Measurements from ENCODE around the gene BCL7A.

Gene BCL7A

DNA sequence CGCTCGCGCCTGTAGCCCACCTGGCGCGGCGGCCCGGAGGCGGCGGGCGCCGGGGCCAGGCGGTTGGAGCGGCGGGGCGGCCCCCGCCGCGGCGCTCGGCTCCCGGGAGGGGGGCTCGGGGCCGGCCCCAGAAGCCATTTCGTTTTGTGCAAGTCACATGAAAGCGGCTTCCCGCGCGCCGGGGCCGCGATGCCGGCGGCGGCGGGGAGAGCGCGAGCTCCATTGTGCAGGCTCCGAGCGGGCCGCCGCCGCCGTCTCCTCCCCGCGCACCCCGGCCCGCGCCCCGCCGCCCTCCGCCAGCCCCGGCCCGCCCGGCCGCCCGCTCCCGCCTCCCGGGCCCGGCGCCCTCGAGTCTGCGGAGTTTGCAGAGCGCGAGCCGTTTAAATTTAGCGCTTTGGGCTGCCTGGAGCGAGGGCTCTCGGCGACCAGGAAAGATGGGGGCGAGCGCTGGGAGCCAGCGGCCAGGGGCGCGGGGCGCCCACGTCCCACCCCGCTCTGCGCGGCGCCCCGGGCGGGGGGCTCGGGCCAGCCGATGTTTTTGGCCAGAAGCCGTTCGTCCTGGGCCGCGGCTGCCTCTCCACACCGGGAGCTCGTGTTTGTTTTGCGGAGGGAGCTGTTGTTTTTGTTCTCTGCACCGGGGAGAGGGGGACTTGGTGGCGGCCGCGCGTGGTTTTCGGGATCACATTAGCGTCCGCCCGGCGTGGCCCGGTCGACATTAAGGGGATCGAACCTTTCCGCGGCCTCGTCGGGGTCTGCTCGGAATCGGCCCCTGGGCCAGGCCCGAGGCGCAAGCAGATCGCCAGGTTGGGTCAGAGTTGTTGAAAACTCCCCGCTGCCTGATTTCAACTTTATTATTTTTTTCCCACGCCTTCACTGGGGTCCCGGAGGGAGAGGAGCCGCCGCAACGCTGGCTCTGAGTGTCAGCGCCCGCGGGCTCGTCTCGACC, 982 bp downstream of the BCL7A start:
- TF ChIP-seq POLR2AphosphoS5 (IDR thresholded peaks at IDR 0.05; ENCODE audit: low read depth, low read length) (no peak), SIN3A (IDR thresholded peaks at IDR 0.05; ENCODE audit: borderline replicate concordance, insufficient read depth, low read length) (no peak), FOXP2 (optimal IDR thresholded peaks at IDR 0.05; ENCODE audit: borderline replicate concordance, extremely low read depth, extremely low read length, insufficient read depth) (no peak), TAF1 (IDR thresholded peaks at IDR 0.05; ENCODE audit: borderline replicate concordance, insufficient read depth, low read length) (no peak)
- TF ChIP-seq, protein P1, sequence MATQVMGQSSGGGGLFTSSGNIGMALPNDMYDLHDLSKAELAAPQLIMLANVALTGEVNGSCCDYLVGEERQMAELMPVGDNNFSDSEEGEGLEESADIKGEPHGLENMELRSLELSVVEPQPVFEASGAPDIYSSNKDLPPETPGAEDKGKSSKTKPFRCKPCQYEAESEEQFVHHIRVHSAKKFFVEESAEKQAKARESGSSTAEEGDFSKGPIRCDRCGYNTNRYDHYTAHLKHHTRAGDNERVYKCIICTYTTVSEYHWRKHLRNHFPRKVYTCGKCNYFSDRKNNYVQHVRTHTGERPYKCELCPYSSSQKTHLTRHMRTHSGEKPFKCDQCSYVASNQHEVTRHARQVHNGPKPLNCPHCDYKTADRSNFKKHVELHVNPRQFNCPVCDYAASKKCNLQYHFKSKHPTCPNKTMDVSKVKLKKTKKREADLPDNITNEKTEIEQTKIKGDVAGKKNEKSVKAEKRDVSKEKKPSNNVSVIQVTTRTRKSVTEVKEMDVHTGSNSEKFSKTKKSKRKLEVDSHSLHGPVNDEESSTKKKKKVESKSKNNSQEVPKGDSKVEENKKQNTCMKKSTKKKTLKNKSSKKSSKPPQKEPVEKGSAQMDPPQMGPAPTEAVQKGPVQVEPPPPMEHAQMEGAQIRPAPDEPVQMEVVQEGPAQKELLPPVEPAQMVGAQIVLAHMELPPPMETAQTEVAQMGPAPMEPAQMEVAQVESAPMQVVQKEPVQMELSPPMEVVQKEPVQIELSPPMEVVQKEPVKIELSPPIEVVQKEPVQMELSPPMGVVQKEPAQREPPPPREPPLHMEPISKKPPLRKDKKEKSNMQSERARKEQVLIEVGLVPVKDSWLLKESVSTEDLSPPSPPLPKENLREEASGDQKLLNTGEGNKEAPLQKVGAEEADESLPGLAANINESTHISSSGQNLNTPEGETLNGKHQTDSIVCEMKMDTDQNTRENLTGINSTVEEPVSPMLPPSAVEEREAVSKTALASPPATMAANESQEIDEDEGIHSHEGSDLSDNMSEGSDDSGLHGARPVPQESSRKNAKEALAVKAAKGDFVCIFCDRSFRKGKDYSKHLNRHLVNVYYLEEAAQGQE (IDR thresholded peaks at IDR 0.05; ENCODE audit: insufficient read depth in 1 of 2, low read depth in 2 of 2, low read length in 2 of 2): no peak

DNA sequence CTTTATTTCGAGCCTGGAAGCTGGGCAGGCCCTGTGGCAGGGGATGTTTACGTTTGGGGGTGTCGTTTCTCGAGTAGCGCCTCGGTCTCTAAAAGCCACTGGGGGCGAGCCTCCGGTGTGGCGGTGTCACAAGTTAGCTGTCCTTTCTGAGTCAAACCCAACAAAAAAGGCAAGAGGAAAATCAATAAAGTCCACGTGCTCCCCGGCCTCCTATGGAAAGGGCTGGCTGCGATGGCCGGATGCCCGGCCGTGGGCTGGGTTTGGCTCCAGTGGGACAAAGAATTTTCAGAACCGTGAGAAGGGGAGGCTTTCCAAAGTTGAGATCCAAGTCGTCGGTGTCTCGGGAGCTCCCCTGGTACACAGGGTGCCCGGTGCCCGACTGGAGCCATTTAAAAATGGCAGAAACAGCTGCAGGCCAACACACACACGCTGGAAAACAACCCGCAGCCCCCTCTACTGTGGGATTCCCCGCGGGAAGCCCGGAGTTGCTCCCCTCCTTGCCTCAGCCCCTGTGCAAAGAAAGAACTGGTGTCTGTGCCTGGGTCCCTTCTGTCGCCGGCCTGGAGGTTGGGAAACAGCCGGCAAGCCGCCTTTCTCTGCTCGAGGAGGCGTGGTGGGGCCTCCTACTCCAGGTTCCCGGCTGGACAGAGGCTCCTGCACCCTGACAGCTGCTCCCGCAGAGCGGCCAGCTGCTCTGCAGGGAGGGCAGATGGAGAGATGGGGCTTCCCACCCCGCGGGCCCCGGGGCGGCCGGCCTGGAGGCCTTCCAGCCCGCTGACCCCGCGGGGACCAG, 1.9 kb downstream of the BCL7A start:
- no peak for TF ChIP-seq TAF1 (IDR thresholded peaks at IDR 0.05; ENCODE audit: borderline replicate concordance, insufficient read depth, low read length)
- TF ChIP-seq SIN3A (IDR thresholded peaks at IDR 0.05; ENCODE audit: borderline replicate concordance, insufficient read depth, low read length): 0 out of 2 replicates have a peak, but pooled peaks have one; percentile 10

DNA sequence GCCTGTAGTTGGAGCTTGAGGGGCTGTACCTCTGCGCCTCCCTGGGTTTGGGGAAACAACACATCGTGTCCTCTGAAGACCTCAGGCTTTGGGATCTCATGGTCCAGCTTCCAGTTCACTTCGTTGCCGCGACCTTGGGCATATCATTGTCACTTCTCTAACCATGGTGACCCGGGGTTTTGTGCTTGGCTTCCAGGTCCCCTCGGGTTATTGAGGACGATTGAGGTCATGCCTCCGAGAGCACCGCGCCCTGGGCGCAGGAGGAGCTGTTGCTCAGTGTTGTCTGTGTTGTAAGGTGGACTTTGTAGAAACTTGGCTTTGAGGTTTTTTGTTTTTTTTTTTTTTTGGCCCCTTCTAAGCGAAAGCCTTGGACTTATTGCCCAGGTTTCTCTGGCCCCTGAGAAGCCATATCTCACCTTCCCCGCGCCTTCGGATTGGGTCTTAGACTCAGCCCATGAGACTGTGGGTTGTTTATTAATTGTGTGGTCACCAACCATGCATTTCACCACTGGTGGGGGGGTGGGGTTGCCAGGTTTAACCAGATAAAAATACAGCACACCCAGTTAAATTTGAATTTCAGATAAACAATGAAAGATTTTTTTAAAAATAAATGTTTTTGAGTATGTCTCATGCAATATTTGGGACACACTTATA, 2.6 kb downstream of the BCL7A start:
- TF ChIP-seq SIN3A (IDR thresholded peaks at IDR 0.05; ENCODE audit: borderline replicate concordance, insufficient read depth, low read length) (no peak), FOXP2 (optimal IDR thresholded peaks at IDR 0.05; ENCODE audit: borderline replicate concordance, extremely low read depth, extremely low read length, insufficient read depth) (no peak), POLR2AphosphoS5 (IDR thresholded peaks at IDR 0.05; ENCODE audit: low read depth, low read length) (no peak), TAF1 (IDR thresholded peaks at IDR 0.05; ENCODE audit: borderline replicate concordance, insufficient read depth, low read length) (no peak)
- TF ChIP-seq, protein P1 (IDR thresholded peaks at IDR 0.05; ENCODE audit: insufficient read depth in 1 of 2, low read depth in 2 of 2, low read length in 2 of 2): no peak

DNA sequence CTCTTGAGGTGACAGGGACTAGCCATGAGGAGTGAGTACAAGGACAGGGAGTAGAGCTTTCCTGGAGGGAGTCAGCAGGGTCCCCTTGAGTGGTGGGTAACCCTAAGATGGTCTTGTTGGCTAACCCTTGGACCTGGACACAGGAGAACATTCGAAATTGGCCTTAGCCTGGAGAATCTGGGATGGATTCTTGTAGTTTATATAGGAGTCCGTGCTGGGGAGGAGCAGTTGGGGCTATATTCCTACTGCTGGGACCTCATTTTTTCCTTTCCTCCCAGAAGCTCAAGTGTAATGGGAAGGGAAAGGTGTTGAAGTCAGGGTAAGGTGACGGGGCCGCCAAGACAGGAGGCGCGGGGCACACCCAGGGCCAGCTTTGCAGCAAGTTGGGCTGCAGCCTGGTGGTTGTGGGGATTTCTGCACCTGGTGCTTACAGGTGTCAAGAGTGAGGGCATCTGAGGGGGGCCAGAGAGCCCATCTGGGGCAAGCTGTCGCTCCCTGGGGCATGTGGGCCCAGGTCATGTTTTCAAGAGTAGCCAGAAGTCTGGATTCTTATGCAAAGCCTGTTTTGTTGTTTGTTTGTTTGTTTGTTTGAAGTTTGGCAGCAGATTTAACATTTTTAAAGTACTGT, 5.1 kb downstream of the BCL7A start:
- TF ChIP-seq SIN3A (IDR thresholded peaks at IDR 0.05; ENCODE audit: borderline replicate concordance, insufficient read depth, low read length): no peak
- TF ChIP-seq, protein P1 (IDR thresholded peaks at IDR 0.05; ENCODE audit: insufficient read depth in 1 of 2, low read depth in 2 of 2, low read length in 2 of 2): no peak
- TF ChIP-seq POLR2AphosphoS5 (IDR thresholded peaks at IDR 0.05; ENCODE audit: low read depth, low read length): no peak
- TF ChIP-seq FOXP2 (optimal IDR thresholded peaks at IDR 0.05; ENCODE audit: borderline replicate concordance, extremely low read depth, extremely low read length, insufficient read depth): no peak
- no peak for TF ChIP-seq TAF1 (IDR thresholded peaks at IDR 0.05; ENCODE audit: borderline replicate concordance, insufficient read depth, low read length)
